ENCODE results near the gene KNDC1. TPM values are rescaled to one million over a fixed set of nuclear protein-coding genes. Genes with fewer than 3 reads are reported as not detected.

Gene KNDC1
- total and polyA plus RNA-seq, 2 of the 13 experiments (the other 11 are each of a cell fraction or from before 2014, with no cell fraction given), result 0.69 TPM; not detected in 1

DNA sequence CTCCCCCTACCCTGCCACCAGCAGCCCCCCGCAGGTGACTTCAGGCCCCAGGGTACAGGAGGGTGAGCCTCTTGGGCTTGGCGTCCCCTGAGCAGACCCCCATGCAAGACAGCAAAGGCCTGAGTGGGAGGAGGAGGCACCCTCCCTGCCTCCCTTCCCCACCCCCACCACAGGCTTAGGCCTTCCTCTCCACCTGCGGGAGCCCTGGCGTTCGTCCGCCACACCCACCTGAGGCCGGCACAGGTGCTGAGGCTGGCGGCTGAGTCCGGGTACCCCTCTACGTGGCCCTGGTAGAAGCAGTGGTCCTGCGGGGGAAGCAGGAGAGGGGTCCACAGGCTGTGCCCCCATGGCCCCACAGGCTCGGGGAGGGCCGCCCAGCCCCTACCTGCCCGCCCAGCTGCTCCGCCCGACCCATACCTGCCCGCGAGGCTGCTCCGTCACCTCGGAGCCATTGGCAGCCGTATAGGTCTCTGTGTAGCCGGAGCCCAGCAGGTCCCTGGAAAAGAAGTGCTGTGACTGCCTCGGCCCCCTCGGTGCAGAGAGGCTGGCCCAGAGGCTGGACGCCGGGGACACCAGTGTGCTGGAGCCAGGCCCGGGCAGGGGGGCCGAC lies 113.6 kb downstream of the KNDC1 start:
- POLR2A ChIA-PET, result no interaction called here
- no peak overlapping the region for H3K4me3 ChIP-seq (replicated peaks in 1 of 3; ENCODE audit: insufficient read depth in 1 of 3, low read depth in 2 of 3, low read length in 3 of 3)
- H3K27ac ChIP-seq (ENCODE audit: extremely low read length, insufficient read depth, low read length), result no peak overlapping the region
- H2AFZ ChIP-seq (ENCODE audit: low read length), result no peak overlapping the region
- in situ Hi-C loops (cut with HindIII; ENCODE audit: extremely low pct_ligation_motif_present, low pct_unique_long_range_greater_than_20kb) (no loop called here), intact Hi-C loops (cut with micrococcal nuclease; ENCODE audit: unreplicated experiment) (no loop called here)
- no peak overlapping the region for H3K9ac ChIP-seq (ENCODE audit: insufficient read depth, low read depth, low read length)
- DNase-seq (ENCODE audit: low spot score) (no peak), FAIRE-seq (no peak), ATAC-seq (no peak)
- TF ChIP-seq, protein P1, sequence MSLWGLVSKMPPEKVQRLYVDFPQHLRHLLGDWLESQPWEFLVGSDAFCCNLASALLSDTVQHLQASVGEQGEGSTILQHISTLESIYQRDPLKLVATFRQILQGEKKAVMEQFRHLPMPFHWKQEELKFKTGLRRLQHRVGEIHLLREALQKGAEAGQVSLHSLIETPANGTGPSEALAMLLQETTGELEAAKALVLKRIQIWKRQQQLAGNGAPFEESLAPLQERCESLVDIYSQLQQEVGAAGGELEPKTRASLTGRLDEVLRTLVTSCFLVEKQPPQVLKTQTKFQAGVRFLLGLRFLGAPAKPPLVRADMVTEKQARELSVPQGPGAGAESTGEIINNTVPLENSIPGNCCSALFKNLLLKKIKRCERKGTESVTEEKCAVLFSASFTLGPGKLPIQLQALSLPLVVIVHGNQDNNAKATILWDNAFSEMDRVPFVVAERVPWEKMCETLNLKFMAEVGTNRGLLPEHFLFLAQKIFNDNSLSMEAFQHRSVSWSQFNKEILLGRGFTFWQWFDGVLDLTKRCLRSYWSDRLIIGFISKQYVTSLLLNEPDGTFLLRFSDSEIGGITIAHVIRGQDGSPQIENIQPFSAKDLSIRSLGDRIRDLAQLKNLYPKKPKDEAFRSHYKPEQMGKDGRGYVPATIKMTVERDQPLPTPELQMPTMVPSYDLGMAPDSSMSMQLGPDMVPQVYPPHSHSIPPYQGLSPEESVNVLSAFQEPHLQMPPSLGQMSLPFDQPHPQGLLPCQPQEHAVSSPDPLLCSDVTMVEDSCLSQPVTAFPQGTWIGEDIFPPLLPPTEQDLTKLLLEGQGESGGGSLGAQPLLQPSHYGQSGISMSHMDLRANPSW (CRISPR knock-in tag; IDR thresholded peaks at IDR 0.05; ENCODE audit: borderline replicate concordance), result no peak
- H3K27me3 ChIP-seq (ENCODE audit: control insufficient read depth in 1 of 2, insufficient read depth in 2 of 2, low read length in 2 of 2), result peaks cover 0 to 21% of the 10 kb centered on the region in 2 experiments; a peak in 3 of 5 replicates
- no CpG with 5 or more reads among the region's 28 CpGs for WGBS (ENCODE audit: low lambda C conversion rate)
- H3K79me2 ChIP-seq (ENCODE audit: insufficient read depth, low read length), result no peaks in the 10 kb centered on the region
- H3K4me1 ChIP-seq (ENCODE audit: insufficient read depth, low read length), result peaks cover 16% of the 10 kb centered on the region
- H3K4me2 ChIP-seq (ENCODE audit: low read depth, low read length), result no peak overlapping the region
- H3K36me3 ChIP-seq (replicated peaks in 1 of 2; ENCODE audit: control insufficient read depth in 1 of 2, insufficient read depth in 2 of 2, low read length in 2 of 2), result no peaks in the 10 kb centered on the region
- no TSS peak for BruUV-seq (replicated peaks)
- CTCF ChIA-PET (ENCODE audit: low intra/inter-chr PET ratio, low total read pairs), result no interaction called here
- no peaks in the 10 kb centered on the region for H3K9me3 ChIP-seq (ENCODE audit: low read length)
- peaks cover 7% of the 10 kb centered on the region; the same call in 1 of the 2 replicates for H4K20me1 ChIP-seq (ENCODE audit: insufficient read depth, low read length)

DNA sequence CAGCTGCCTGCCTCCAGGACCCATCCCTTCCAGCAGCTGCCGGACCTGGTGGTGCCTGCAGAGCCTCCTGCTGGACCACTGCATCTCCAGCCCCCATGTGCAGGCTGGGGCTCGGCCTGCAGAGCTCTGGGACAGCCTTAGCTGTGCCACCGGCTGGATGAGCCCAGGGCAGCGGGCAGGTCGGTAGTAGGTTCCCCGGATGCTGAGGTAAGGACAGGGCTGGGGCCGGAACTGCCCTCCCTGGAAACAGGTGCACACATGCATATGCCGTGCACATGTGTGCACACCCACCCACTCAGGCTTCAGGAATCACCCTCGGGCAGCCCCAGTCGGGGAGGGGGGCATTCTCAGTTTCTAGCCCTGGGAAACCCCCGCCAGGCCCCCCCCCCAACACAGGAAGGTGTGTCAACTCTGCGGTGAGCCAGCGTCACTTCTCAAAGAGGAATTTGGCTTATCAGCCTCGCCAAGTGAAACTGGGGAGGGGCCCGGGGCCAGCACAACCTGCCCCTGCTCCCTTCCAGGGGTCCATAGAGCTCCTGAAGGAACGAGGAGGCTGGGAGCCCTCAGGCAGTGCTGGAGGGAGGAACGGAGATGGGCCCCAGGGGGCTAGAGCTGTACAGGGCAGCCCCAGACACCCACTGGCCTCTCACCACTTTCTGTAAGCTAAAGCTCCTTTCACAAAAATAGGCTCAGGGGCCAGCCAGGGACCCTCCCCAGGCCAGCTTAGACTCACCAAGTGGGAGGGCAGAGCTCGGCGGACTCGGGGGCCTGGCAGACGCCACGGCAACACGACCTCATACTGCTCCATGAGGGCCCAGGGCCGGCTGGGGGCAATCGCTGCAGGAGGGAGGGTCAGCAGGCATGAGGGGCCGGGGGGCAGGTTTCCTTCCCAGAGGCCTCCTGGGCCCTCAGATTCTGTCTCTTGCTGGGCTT lies 115.0 kb downstream of the KNDC1 start:
- Histone ChIP-seq H3K4me2 (ENCODE audit: low read depth, low read length) (no peak overlapping the region), H2AFZ (ENCODE audit: low read length) (no peak overlapping the region), H3K9ac (ENCODE audit: insufficient read depth, low read depth, low read length) (no peak overlapping the region), H3K4me3 (replicated peaks in 1 of 3; ENCODE audit: insufficient read depth in 1 of 3, low read depth in 2 of 3, low read length in 3 of 3) (no peak overlapping the region), H3K27ac (ENCODE audit: extremely low read length, insufficient read depth, low read length) (no peak overlapping the region), H3K9me3 (ENCODE audit: low read length) (no peaks in the 10 kb centered on the region), H3K4me1 (ENCODE audit: insufficient read depth, low read length) (peaks cover 23% of the 10 kb centered on the region), H4K20me1 (ENCODE audit: insufficient read depth, low read length) (peaks cover 7% of the 10 kb centered on the region; the same call in 1 of the 2 replicates), H3K36me3 (replicated peaks in 1 of 2; ENCODE audit: control insufficient read depth in 1 of 2, insufficient read depth in 2 of 2, low read length in 2 of 2) (0 out of 5 replicates have a peak, but pooled peaks cover 0 to 9% of the 10 kb centered on the region in 2 experiments), H3K27me3 (ENCODE audit: control insufficient read depth in 1 of 2, insufficient read depth in 2 of 2, low read length in 2 of 2) (peaks cover 0 to 21% of the 10 kb centered on the region in 2 experiments; a peak in 3 of 5 replicates), H3K79me2 (ENCODE audit: insufficient read depth, low read length) (no peaks in the 10 kb centered on the region)
- intact Hi-C loops (cut with micrococcal nuclease; ENCODE audit: unreplicated experiment) (no loop called here), in situ Hi-C loops (cut with HindIII; ENCODE audit: extremely low pct_ligation_motif_present, low pct_unique_long_range_greater_than_20kb) (no loop called here)
- CTCF ChIA-PET (ENCODE audit: low intra/inter-chr PET ratio, low total read pairs), result no interaction called here
- WGBS (ENCODE audit: low lambda C conversion rate), result 30% methylated on average over 11 of the region's 26 CpGs
- POLR2A ChIA-PET, result no interaction called here
- no peak for FAIRE-seq
- no peak for DNase-seq (ENCODE audit: low spot score)
- ATAC-seq, result peak; percentile 5; the same call in 1 of the 3 replicates
- no TSS peak for BruUV-seq (replicated peaks)
- TF ChIP-seq, protein P2, sequence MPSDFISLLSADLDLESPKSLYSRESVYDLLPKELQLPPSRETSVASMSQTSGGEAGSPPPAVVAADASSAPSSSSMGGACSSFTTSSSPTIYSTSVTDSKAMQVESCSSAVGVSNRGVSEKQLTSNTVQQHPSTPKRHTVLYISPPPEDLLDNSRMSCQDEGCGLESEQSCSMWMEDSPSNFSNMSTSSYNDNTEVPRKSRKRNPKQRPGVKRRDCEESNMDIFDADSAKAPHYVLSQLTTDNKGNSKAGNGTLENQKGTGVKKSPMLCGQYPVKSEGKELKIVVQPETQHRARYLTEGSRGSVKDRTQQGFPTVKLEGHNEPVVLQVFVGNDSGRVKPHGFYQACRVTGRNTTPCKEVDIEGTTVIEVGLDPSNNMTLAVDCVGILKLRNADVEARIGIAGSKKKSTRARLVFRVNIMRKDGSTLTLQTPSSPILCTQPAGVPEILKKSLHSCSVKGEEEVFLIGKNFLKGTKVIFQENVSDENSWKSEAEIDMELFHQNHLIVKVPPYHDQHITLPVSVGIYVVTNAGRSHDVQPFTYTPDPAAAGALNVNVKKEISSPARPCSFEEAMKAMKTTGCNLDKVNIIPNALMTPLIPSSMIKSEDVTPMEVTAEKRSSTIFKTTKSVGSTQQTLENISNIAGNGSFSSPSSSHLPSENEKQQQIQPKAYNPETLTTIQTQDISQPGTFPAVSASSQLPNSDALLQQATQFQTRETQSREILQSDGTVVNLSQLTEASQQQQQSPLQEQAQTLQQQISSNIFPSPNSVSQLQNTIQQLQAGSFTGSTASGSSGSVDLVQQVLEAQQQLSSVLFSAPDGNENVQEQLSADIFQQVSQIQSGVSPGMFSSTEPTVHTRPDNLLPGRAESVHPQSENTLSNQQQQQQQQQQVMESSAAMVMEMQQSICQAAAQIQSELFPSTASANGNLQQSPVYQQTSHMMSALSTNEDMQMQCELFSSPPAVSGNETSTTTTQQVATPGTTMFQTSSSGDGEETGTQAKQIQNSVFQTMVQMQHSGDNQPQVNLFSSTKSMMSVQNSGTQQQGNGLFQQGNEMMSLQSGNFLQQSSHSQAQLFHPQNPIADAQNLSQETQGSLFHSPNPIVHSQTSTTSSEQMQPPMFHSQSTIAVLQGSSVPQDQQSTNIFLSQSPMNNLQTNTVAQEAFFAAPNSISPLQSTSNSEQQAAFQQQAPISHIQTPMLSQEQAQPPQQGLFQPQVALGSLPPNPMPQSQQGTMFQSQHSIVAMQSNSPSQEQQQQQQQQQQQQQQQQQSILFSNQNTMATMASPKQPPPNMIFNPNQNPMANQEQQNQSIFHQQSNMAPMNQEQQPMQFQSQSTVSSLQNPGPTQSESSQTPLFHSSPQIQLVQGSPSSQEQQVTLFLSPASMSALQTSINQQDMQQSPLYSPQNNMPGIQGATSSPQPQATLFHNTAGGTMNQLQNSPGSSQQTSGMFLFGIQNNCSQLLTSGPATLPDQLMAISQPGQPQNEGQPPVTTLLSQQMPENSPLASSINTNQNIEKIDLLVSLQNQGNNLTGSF (CRISPR knock-in tag; IDR thresholded peaks at IDR 0.05), result no peak
- TF ChIP-seq, protein P3, sequence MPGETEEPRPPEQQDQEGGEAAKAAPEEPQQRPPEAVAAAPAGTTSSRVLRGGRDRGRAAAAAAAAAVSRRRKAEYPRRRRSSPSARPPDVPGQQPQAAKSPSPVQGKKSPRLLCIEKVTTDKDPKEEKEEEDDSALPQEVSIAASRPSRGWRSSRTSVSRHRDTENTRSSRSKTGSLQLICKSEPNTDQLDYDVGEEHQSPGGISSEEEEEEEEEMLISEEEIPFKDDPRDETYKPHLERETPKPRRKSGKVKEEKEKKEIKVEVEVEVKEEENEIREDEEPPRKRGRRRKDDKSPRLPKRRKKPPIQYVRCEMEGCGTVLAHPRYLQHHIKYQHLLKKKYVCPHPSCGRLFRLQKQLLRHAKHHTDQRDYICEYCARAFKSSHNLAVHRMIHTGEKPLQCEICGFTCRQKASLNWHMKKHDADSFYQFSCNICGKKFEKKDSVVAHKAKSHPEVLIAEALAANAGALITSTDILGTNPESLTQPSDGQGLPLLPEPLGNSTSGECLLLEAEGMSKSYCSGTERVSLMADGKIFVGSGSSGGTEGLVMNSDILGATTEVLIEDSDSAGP (CRISPR knock-in tag; IDR thresholded peaks at IDR 0.05; ENCODE audit: borderline replicate concordance), result no peak
- no peak for TF ChIP-seq DPF2 (CRISPR knock-in tag; IDR thresholded peaks at IDR 0.05; ENCODE audit: borderline replicate concordance, low read depth)

Data from HepG2 (cell line).